Renal cortical epithelial cell (primary cell): ENCODE results near the gene TMF1. TPM values are rescaled to one million over a fixed set of nuclear protein-coding genes. Genes with fewer than 3 reads are reported as not detected.

Experiments used
- DNase-seq: peaks from one replicate; pipeline ENCODE4 v3.0.0-alpha.2; 2011; ENCODE audit warnings: low read depth
- total RNA-seq: library from RNA; depleted of rRNA; stranded (reverse); fragments of >200 nt; gene quantifications from 2 replicates; pipeline ENCODE4 v1.2.3, GENCODE V29; 2014

TMF1 gene
- total RNA-seq, 1 donor from 2014 or later, result 55.6 TPM

DNA sequence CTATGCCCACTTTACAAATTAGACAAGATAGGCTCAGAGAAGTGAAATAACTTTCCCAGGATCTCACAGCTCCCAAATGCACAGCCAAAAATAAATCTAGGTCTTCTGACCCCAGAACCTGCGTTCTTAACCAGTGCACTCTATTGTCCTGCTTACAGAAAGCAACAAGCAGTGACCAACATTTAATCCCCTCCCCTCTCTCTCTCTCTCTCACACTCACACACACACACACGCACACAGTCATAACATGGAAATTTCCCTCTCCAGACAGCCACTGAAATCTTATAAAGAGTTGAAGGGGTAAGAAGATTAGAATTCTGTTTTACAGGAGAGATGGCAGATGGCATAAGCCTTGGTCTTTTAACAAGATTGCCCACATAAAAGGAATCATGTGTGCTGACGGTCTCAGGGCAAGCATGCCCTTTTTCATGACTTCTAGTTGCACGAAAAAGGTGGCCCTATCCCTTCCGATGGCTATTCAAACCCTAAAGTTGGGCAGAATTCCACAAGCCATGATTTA, 68.1 kb downstream of the TMF1 start:
- no peak for DNase-seq

DNA sequence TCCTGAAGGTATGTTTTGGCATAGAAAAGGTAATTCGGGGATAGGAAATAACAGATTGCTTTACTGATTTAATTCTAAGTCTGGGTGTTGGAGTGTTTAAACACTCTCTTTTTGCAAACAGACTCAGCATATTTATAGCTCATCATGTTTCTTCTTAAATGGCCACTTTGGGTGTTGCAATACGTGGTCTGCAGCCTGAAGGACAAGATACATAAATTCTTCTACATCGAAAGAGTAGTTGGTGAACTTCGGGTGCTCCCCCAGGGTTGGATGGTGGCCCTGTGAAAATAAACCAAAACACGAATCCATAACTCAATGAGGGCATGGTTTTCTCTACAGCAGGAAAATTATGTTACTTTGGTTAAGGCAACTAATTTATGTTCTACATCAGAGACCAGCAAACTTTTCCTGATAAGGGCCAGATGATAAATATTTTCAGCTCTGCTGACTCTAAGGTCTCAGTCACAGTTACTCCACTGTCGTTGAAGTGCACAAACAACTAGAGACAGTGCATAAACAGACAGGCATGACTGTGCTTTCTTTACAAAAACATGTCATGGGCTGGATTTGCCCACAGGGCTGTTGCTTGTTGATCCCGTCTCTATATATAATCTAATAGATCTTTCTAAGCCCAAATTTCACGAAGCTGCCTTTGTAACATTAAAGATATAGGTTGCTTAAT, 74.5 kb downstream of the TMF1 start:
- no peak for DNase-seq

DNA sequence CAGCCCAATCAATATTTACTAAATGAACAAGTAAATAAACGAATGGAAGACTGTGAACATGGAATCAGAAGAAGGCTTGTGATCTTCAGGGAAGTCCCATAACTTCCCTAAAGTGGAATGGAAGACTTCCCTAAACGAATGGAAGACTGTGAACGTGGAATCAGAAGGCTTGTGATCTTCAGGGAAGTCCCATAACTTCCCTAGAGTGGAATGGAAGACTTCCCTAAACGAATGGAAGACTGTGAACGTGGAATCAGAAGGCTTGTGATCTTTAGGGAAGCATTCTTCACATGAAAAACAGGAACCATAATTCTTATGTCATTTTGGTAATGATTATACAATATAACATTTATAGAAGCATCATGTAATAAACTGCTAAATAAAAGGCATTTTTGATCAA, 77.4 kb downstream of the TMF1 start:
- no peak for DNase-seq

DNA sequence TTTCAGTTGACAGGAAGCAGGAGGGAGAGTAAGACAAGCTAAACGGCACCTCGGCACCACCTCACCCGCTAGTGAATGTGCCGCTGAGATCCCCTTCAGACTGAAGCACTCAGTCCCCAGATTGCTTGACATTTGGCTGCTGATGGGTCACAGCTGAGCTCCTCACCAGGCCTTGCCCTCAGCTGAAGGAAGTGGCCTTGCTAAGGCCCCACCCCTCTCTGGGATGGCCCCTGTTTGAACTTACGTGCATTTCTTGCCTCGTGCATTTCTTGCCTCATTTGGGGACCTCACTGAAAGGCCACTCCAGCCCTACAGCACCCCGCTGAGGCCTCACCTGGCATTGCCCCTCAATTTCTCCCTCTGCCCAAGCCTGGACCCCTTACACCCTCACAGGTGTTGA, 78.5 kb downstream of the TMF1 start:
- no peak for DNase-seq

DNA sequence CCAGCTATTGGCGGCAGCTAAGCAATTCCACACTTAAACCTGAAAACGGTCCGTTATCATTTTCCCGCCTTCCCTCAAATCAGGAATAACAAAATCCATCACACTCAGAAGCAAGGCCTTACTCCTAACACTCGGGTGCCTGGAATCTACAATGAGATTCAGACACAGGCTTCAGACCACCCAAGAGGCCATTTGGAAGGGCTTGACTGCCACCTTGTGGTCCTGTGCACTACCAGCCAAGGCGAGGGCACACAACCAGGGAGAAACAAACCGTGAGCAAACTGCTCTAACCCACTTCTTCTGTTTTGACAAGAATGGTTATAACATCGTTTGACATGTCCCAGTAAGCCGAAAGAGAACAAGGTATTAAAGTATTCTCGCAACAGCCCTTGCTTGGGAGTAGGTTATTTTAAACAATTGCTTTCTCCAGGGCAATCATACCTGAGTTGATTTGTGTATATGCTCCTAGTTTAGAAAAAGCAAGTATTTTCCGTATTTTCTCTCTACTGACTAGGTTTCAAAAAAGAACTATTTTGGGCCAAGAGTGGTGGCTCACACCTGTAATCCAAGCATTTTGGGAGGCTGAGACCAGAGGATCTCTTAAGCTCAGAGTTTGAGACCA, 79.7 kb downstream of the TMF1 start:
- peak; percentile 42 for DNase-seq

Other genes starting within 250 kb of the TMF1 start
- gene TAFA4, start 119.8 kb downstream of the TMF1 start, total RNA-seq, result not detected in 2 replicates
- gene EOGT, start 38.6 kb downstream of the TMF1 start, total RNA-seq, result 23.2 and 52.1 TPM in 2 replicates
- 81.3 and 120 TPM in 2 replicates for gene UBA3, start 28.0 kb upstream of the TMF1 start, total RNA-seq
- 160 and 196 TPM in 2 replicates for gene ARL6IP5, start 32.6 kb upstream of the TMF1 start, total RNA-seq
- gene LMOD3, start 70.3 kb upstream of the TMF1 start, total RNA-seq, result not detected in 2 replicates